Measurements from ENCODE around the gene PEAR1. TPM values are rescaled to one million over a fixed set of nuclear protein-coding genes. Genes with fewer than 3 reads are reported as not detected.

PEAR1 gene
- total RNA-seq, 1 experiment from 2014 or later: 0.22 TPM

DNA sequence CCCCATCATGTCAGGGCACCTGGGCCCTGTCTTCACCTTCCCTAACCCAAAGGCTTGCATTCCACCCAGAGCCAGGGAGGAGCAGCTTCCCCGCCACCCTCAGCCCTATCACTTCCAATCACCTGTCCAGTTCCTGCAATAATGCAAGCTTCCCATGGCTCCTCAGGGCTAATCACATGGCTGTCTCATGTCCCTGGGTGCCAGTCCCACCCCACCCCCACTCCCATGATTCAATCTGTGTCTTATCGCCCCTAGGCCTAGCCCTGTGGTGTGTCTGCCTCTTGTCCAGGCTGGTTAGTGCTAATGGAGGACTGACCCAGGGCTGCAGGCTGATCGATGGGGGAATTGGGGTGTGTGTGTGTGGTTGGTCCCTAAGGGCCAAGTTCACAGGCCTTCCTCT lies 11.0 kb upstream of the PEAR1 start:
- Histone ChIP-seq H3K4me3 (ENCODE audit: low read length) (no peak overlapping the region), H2AFZ (ENCODE audit: low read length) (no peak overlapping the region), H3K9ac (ENCODE audit: low read length) (no peak overlapping the region), H3K36me3 (ENCODE audit: insufficient read depth, low read length) (no peaks in the 10 kb centered on the region), H3K9me2 (replicated peaks; ENCODE audit: insufficient read depth, low read length) (no peaks in the 10 kb centered on the region), H3K9me3 (ENCODE audit: low read length) (no peaks in the 10 kb centered on the region), H3K27me3 (ENCODE audit: low read length) (no peaks in the 10 kb centered on the region), H3K79me2 (ENCODE audit: low read length) (no peaks in the 10 kb centered on the region), H3K4me1 (ENCODE audit: low read length) (no peaks in the 10 kb centered on the region), H3K4me2 (ENCODE audit: low read depth, low read length, poor library complexity, severe bottlenecking) (no peak overlapping the region), H4K20me1 (ENCODE audit: insufficient read depth, low read depth, low read length) (no peaks in the 10 kb centered on the region), H3K27ac (ENCODE audit: low read length) (no peak overlapping the region)
- no peak for DNase-seq

DNA sequence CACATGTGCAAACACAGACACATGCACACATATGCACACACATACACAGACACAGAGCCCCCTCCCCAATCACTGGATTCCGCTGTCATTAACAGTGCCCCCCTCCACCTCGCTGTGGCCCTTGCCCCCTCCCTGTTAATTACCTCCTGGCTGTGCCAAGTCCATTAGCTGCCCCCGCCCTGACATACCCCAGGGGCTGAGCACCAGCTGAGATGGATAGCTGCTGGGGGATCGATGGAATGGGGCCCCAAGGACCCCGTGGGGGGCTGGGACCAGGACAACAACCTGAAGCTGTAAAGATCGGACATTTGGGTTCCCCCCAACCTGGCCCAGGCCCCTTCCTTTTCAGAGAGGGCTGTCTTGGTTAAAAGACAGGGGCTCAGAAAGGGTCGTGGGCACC lies 9.6 kb upstream of the PEAR1 start:
- Histone ChIP-seq H3K9me3 (ENCODE audit: low read length) (no peaks in the 10 kb centered on the region), H4K20me1 (ENCODE audit: insufficient read depth, low read depth, low read length) (no peaks in the 10 kb centered on the region), H2AFZ (ENCODE audit: low read length) (no peak overlapping the region), H3K4me3 (ENCODE audit: low read length) (no peak overlapping the region), H3K79me2 (ENCODE audit: low read length) (no peaks in the 10 kb centered on the region), H3K27me3 (ENCODE audit: low read length) (no peaks in the 10 kb centered on the region), H3K9ac (ENCODE audit: low read length) (no peak overlapping the region), H3K36me3 (ENCODE audit: insufficient read depth, low read length) (no peaks in the 10 kb centered on the region), H3K27ac (ENCODE audit: low read length) (no peak overlapping the region), H3K4me2 (ENCODE audit: low read depth, low read length, poor library complexity, severe bottlenecking) (no peak overlapping the region), H3K4me1 (ENCODE audit: low read length) (no peaks in the 10 kb centered on the region), H3K9me2 (replicated peaks; ENCODE audit: insufficient read depth, low read length) (no peaks in the 10 kb centered on the region)
- no peak for DNase-seq

DNA sequence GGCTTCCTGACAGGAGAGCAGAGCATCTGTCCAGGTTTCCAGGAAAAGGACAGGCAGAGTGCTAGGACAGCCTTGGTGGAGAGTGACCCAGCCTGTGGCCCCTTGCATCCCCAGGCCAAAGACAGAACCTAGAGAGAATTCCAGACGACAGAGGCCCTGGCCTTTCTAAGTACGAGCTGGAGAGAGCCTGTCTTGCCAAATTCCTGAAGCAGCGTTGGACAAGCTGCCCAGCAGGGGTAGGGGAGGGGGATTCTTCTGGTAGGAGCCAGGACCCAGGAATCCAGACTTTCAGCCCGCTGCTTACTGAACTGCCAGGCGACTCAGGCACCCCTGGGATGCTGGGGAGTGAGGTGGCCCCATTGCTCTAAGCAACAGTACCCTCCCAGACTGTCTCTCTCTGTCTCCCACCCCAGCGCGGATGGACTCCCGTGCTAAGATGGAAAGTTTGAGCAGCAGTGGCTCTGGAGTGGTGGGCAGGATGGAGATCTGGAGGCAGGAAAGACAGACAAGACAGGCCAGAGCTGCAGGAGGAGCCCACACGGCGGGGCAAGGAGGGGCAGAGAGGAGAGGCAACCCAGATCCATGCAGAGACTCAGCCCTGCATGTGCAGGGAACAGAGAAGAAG lies 8.8 kb upstream of the PEAR1 start:
- no peaks in the 10 kb centered on the region for H3K79me2 ChIP-seq (ENCODE audit: low read length)
- H3K36me3 ChIP-seq (ENCODE audit: insufficient read depth, low read length): no peaks in the 10 kb centered on the region
- no peak overlapping the region for H3K27ac ChIP-seq (ENCODE audit: low read length)
- no peaks in the 10 kb centered on the region for H3K9me3 ChIP-seq (ENCODE audit: low read length)
- H3K9ac ChIP-seq (ENCODE audit: low read length): no peak overlapping the region
- no peaks in the 10 kb centered on the region for H3K27me3 ChIP-seq (ENCODE audit: low read length)
- no peak for DNase-seq
- H2AFZ ChIP-seq (ENCODE audit: low read length): no peak overlapping the region
- H3K9me2 ChIP-seq (replicated peaks; ENCODE audit: insufficient read depth, low read length): no peaks in the 10 kb centered on the region
- H3K4me1 ChIP-seq (ENCODE audit: low read length): peaks cover 2% of the 10 kb centered on the region
- no peak overlapping the region for H3K4me3 ChIP-seq (ENCODE audit: low read length)
- no peak overlapping the region for H3K4me2 ChIP-seq (ENCODE audit: low read depth, low read length, poor library complexity, severe bottlenecking)
- H4K20me1 ChIP-seq (ENCODE audit: insufficient read depth, low read depth, low read length): no peaks in the 10 kb centered on the region

DNA sequence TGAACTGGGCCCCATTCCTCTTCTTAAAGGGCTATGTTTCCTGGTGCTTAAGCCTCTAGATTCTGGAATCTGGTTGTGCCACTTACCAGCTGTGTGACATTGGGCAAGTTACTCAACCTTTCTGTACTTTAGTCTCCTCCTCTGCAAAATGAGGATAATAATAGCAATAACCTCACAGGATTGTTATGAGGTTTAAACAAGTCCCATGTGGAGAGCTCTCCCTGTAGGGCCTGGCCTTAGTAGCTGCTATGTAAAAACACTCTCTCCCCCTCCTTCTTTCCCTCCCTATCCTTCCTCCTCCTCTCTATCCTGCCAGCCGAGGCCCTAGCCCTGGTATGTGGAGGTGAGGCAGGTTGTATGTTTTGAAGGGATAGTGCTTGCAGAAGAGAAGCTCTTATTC lies 8.2 kb upstream of the PEAR1 start:
- Histone ChIP-seq H3K4me2 (ENCODE audit: low read depth, low read length, poor library complexity, severe bottlenecking) (no peak overlapping the region), H3K27me3 (ENCODE audit: low read length) (no peaks in the 10 kb centered on the region), H3K9ac (ENCODE audit: low read length) (no peak overlapping the region), H3K4me3 (ENCODE audit: low read length) (no peak overlapping the region), H3K79me2 (ENCODE audit: low read length) (no peaks in the 10 kb centered on the region), H3K9me3 (ENCODE audit: low read length) (no peaks in the 10 kb centered on the region), H3K4me1 (ENCODE audit: low read length) (peaks cover 4% of the 10 kb centered on the region), H3K9me2 (replicated peaks; ENCODE audit: insufficient read depth, low read length) (no peaks in the 10 kb centered on the region), H2AFZ (ENCODE audit: low read length) (no peak overlapping the region), H3K27ac (ENCODE audit: low read length) (no peak overlapping the region), H4K20me1 (ENCODE audit: insufficient read depth, low read depth, low read length) (no peaks in the 10 kb centered on the region), H3K36me3 (ENCODE audit: insufficient read depth, low read length) (no peaks in the 10 kb centered on the region)
- DNase-seq: no peak

DNA sequence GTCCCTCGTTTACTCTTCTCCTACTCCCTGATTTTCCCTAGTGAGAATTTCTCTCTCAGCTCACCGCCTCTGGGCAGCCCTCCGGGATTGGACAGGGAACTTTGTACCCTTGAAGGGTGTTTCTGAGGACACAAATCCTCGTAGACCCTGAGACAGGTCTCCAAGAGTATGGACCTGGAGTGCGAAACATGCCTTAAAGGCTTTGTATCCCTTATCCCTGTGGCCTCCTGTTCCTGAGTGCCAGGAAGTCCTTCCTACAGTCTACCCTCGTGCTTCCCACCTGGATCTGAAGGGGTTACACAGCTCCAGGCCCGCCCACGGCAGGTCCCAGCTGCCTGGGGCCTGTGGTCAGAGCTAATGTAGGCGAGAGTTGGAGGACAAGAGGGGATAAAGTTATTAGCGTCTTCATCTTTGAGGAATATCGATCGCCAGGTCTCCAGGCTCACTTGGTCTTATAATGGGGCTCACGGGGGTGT lies 7.6 kb upstream of the PEAR1 start:
- Histone ChIP-seq H3K4me1 (ENCODE audit: low read length) (peaks cover 4% of the 10 kb centered on the region), H3K9ac (ENCODE audit: low read length) (no peak overlapping the region), H3K27ac (ENCODE audit: low read length) (no peak overlapping the region), H3K27me3 (ENCODE audit: low read length) (no peaks in the 10 kb centered on the region), H3K9me3 (ENCODE audit: low read length) (no peaks in the 10 kb centered on the region), H3K79me2 (ENCODE audit: low read length) (no peaks in the 10 kb centered on the region), H2AFZ (ENCODE audit: low read length) (no peak overlapping the region), H4K20me1 (ENCODE audit: insufficient read depth, low read depth, low read length) (no peaks in the 10 kb centered on the region), H3K36me3 (ENCODE audit: insufficient read depth, low read length) (no peaks in the 10 kb centered on the region), H3K4me2 (ENCODE audit: low read depth, low read length, poor library complexity, severe bottlenecking) (no peak overlapping the region), H3K4me3 (ENCODE audit: low read length) (no peak overlapping the region), H3K9me2 (replicated peaks; ENCODE audit: insufficient read depth, low read length) (no peaks in the 10 kb centered on the region)
- no peak for DNase-seq

DNA sequence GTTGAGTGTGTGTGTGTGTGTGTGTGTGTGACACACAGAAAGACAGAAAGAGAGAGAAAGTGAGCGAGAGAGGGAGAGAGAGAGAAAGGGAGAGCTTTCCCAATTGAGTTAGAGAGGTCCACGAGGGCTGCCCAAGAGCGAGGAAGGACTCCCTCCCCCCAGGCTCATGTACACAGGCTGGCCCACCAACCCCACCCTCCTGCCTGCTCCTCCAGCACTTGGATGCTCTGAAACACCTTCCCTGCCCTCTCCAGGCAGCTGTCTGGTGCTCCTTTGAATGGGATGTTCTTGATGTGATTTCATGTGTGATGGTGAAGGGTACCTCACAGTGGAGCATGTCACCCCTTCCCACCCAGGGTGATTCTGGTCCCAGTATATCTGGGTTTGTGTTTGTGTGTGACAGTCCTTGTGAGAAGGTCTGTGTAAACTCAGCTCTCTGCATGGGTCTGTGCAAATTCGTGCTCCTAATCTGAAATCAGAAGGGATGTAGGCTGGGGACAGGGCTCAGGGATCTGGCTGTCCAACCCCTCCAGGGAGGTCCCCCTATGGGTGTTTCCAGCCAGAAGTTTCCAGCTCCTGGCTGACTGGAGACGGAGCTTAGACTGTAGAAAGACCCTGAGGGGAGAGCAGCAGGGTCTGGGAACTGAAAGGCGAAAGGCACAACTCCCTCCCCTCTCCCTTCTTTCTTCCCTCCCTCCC lies 6.8 kb upstream of the PEAR1 start:
- H3K4me2 ChIP-seq (ENCODE audit: low read depth, low read length, poor library complexity, severe bottlenecking): no peak overlapping the region
- H3K4me1 ChIP-seq (ENCODE audit: low read length): peaks cover 4% of the 10 kb centered on the region
- no peak for DNase-seq
- no peaks in the 10 kb centered on the region for H3K9me2 ChIP-seq (replicated peaks; ENCODE audit: insufficient read depth, low read length)
- no peaks in the 10 kb centered on the region for H3K27me3 ChIP-seq (ENCODE audit: low read length)
- no peak overlapping the region for H2AFZ ChIP-seq (ENCODE audit: low read length)
- no peaks in the 10 kb centered on the region for H3K9me3 ChIP-seq (ENCODE audit: low read length)
- H3K9ac ChIP-seq (ENCODE audit: low read length): no peak overlapping the region
- no peaks in the 10 kb centered on the region for H3K36me3 ChIP-seq (ENCODE audit: insufficient read depth, low read length)
- H4K20me1 ChIP-seq (ENCODE audit: insufficient read depth, low read depth, low read length): no peaks in the 10 kb centered on the region
- no peak overlapping the region for H3K27ac ChIP-seq (ENCODE audit: low read length)
- H3K79me2 ChIP-seq (ENCODE audit: low read length): no peaks in the 10 kb centered on the region
- H3K4me3 ChIP-seq (ENCODE audit: low read length): no peak overlapping the region

DNA sequence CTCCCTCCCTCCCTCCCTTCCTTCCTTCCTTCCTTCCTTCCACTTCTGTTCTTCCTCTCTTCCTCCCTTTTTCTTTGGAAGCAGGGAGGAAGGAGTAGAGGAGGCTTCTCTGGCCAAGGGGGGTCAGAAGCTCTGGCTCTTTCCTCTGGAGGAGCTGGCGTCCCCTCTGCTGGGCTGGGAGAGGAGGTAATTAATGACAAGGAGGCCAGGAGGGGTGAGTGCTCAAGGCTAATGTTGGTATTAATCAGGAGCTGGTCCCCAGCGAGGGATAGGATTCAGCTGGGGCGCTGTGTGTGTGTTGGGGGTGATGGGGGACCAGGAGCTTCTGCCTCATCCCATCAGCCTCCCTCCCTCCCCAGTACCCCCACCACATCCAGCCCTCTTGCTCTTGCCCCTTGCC lies 6.2 kb upstream of the PEAR1 start:
- no peak for DNase-seq
- H3K9me3 ChIP-seq (ENCODE audit: low read length): no peaks in the 10 kb centered on the region
- no peaks in the 10 kb centered on the region for H4K20me1 ChIP-seq (ENCODE audit: insufficient read depth, low read depth, low read length)
- H3K4me1 ChIP-seq (ENCODE audit: low read length): peaks cover 4% of the 10 kb centered on the region
- no peak overlapping the region for H3K9ac ChIP-seq (ENCODE audit: low read length)
- no peaks in the 10 kb centered on the region for H3K36me3 ChIP-seq (ENCODE audit: insufficient read depth, low read length)
- H3K4me2 ChIP-seq (ENCODE audit: low read depth, low read length, poor library complexity, severe bottlenecking): no peak overlapping the region
- no peak overlapping the region for H3K4me3 ChIP-seq (ENCODE audit: low read length)
- no peaks in the 10 kb centered on the region for H3K79me2 ChIP-seq (ENCODE audit: low read length)
- no peak overlapping the region for H2AFZ ChIP-seq (ENCODE audit: low read length)
- H3K9me2 ChIP-seq (replicated peaks; ENCODE audit: insufficient read depth, low read length): no peaks in the 10 kb centered on the region
- H3K27ac ChIP-seq (ENCODE audit: low read length): no peak overlapping the region
- no peaks in the 10 kb centered on the region for H3K27me3 ChIP-seq (ENCODE audit: low read length)

DNA sequence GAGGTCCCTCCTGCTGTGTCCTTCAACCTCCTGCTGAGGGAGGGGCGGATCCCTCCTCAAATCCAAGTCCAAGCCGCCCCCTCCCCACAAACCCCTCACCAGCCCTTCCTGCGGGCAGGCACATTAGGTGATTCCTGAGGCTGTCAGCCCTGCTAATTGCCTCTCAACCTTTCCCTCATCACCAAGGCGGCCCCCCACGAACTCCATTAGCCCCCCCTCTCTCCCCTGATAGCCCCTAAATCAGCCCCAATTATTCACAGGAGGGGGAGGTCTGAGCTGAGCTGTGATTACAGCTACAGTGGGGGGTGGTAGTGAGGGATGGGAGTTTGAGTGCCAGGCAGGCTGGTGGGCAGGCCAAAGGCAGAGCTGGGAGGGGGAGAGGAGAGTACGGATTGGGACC lies 5.8 kb upstream of the PEAR1 start:
- Histone ChIP-seq H3K9ac (ENCODE audit: low read length) (no peak overlapping the region), H2AFZ (ENCODE audit: low read length) (no peak overlapping the region), H3K4me1 (ENCODE audit: low read length) (peaks cover 4% of the 10 kb centered on the region), H4K20me1 (ENCODE audit: insufficient read depth, low read depth, low read length) (no peaks in the 10 kb centered on the region), H3K27me3 (ENCODE audit: low read length) (no peaks in the 10 kb centered on the region), H3K36me3 (ENCODE audit: insufficient read depth, low read length) (no peaks in the 10 kb centered on the region), H3K9me3 (ENCODE audit: low read length) (no peaks in the 10 kb centered on the region), H3K79me2 (ENCODE audit: low read length) (no peaks in the 10 kb centered on the region), H3K4me2 (ENCODE audit: low read depth, low read length, poor library complexity, severe bottlenecking) (no peak overlapping the region), H3K27ac (ENCODE audit: low read length) (no peak overlapping the region), H3K4me3 (ENCODE audit: low read length) (no peak overlapping the region), H3K9me2 (replicated peaks; ENCODE audit: insufficient read depth, low read length) (no peaks in the 10 kb centered on the region)
- DNase-seq: no peak
